ENCODE data around the gene UBE2G1. TPM values are rescaled to one million over a fixed set of nuclear protein-coding genes. Genes with fewer than 3 reads are reported as not detected.
"Not testable (repeated sequence)": the region's sequence is repeated elsewhere in the genome, so short reads cannot be mapped to it uniquely, and the experiment has no call there.

UBE2G1 gene
- total RNA-seq, 1 experiment from 2014 or later: 67.3 TPM

DNA sequence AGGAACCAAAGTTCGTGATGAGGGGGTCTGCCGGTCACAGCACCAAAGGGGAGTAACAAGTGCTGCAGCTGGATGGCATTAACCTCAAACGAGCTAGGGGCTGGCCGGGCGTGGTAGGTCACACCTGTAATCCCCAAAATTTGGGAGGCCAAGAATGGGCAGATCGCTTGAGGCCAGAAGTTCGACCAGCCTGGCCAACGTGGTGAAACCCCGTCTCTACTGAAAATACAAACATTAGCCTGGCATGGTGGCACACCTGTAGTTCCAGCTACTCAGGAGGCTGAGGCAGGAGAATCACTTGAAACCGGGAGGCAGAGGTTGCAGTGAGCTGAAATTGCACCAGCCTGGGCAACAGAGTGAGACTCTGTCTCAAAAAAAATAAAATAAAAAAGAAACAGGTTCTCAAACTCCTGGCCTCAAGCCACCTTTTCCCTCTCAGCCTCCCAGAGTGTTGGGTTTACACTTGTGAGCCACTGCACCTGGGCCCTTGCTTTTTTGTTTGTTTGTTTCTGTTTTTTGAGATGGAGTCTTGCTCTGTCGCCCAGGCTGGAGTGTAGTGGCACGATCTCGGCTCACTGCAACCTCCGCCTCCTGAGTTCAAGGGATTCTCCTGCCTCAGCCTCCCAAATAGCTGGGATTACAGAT, 9.4 kb upstream of the UBE2G1 start:
- DNase-seq (ENCODE audit: extremely low read depth, low read depth): not testable (repeated sequence)

- DNase-seq (ENCODE audit: extremely low read depth, low read depth): no peak
Measured at GRCh38 chr17:4375039-4375748, 8.7 kb upstream of the UBE2G1 start.

GRCh38 chr17:4369557-4370230, 3.2 kb upstream of the UBE2G1 start:
- no peak for DNase-seq (ENCODE audit: extremely low read depth, low read depth)

DNA sequence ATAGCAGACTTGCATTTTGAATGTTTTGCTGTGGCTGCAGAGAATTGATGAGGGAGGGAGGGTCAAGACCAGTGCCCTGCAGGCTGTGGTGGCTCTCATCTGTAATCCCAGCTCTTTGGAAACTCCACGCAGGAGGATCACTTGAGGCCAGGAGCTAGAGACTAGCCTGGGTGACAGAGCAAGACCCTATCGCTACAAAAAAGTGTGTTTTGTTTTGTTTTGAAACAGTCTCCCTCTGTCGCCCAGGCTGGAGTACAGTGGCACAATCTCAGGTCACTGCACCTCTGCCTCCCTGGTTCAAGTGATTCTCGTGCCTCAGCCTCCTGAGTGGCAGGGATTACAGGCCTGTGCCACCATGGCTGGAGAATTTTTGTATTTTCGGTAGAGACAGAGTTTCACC, 1.9 kb upstream of the UBE2G1 start:
- DNase-seq (ENCODE audit: extremely low read depth, low read depth): no peak

DNA sequence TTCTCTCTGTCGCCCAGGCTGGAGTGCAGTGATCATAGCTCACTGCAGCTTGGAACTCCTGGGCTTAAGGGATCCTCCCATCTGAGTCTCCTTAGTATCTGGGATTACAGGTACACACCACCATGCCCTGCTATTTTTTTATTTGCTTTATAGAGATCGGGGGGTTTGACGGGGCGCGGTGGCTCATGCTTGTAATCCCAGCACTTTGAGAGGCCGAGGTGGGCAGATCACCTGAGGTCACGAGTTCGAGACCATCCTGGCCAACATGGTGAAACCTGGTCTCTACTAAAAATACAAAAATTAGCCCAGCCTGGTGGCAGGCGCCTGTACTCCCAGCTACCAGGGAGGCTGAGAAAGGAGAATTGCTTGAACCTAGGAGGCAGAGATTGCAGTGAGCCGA, 702 bp upstream of the UBE2G1 start:
- not testable (repeated sequence) for DNase-seq (ENCODE audit: extremely low read depth, low read depth)

- DNase-seq (ENCODE audit: extremely low read depth, low read depth): peak; percentile 3
Measured at GRCh38 chr17:4365628-4366326, 698 bp downstream of the UBE2G1 start.

GRCh38 chr17:4365103-4365627, 1.3 kb downstream of the UBE2G1 start:
- DNase-seq (ENCODE audit: extremely low read depth, low read depth): peak; percentile 86

GRCh38 chr17:4364622-4365041, 1.8 kb downstream of the UBE2G1 start:
- DNase-seq (ENCODE audit: extremely low read depth, low read depth): no peak

DNA sequence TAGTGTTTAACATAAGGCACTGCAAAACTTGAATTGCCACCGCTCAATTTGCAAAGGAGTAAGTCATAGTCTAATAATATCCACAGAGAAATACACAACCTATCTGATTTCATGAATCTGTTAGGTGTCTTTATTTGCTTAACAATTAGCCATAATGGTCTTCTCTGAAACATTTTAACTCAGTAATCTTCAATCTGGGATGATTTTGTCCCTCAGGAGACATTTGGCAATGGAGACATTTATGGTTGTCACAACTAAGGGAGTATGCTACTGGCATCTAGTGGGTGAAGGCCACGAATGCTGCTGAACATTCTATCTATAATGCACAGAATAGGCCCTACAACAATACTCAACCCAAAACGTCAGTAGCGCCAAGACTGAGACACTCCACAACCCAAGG, 4.3 kb downstream of the UBE2G1 start:
- DNase-seq (ENCODE audit: extremely low read depth, low read depth): peak; percentile 5

GRCh38 chr17:4358154-4358553, 8.3 kb downstream of the UBE2G1 start:
- DNase-seq (ENCODE audit: extremely low read depth, low read depth): no peak

- DNase-seq (ENCODE audit: extremely low read depth, low read depth): no peak
Measured at GRCh38 chr17:4357671-4358070, 8.8 kb downstream of the UBE2G1 start.

DNA sequence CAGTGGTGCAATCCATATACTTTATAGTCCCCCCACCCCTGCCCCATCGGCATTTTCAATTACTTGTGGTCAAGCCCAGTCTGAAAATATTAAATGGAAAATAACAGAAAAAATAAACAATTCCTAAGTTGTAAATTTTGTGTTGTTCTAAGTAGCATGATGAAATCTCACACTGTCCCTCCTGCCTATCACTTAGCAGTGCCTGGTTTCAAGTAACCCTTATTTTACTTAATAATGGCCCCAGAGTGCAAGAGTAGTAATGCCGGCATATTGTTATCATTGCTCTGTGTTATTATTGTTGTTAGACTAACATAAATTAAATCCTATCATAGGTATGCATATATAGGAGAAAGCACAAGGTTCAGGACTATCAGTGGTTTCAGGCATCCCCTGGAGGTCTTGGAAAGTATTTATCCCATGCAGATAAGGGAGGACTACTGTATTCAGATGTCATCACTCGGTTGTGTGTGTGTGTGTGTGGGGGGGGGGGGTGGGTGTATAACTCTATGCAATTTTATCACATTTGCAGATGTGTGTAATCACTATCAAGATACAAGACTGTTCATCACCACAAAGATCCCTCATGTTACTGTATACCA, 9.3 kb downstream of the UBE2G1 start:
- no peak for DNase-seq (ENCODE audit: extremely low read depth, low read depth)

DNA sequence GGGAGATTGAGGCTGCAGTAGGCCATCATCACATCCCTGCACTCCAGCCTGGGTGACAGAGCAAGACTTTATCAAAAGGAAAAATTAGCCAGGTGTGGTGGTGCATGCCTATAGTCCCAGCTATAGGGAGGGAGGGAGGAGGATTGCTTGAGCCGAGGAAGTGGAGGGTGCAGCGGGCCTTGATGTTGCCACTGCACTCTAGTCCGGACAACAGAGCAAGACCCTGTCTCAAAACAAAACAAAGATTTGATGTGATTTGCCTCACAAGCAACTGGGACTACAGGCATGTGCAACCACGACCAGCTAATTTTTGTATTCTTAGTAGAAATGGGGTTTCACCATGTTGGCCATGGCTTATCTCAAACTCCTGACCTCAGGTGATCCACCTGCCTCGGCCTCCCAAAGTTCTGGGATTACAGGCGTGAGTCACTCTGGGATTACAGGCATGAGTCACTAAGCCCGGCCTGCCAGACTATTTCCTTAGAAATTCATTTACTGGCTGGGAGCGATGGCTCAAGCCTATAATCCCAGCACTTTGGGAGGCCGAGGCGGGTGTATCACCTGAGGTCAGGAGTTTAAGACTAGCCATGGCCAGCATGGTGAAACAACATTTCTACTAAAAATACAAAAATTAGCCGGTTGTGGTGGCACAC, 11.5 kb downstream of the UBE2G1 start:
- DNase-seq (ENCODE audit: extremely low read depth, low read depth): no peak

- no peak for DNase-seq (ENCODE audit: extremely low read depth, low read depth)
Measured at GRCh38 chr17:4354206-4354605, 12.3 kb downstream of the UBE2G1 start.

- DNase-seq (ENCODE audit: extremely low read depth, low read depth): not testable (repeated sequence)
Measured at GRCh38 chr17:4350214-4350613, 16.3 kb downstream of the UBE2G1 start.

- no peak for DNase-seq (ENCODE audit: extremely low read depth, low read depth)
Measured at GRCh38 chr17:4345581-4346252, 20.8 kb downstream of the UBE2G1 start.

- no peak for DNase-seq (ENCODE audit: extremely low read depth, low read depth)
Measured at GRCh38 chr17:4344926-4345325, 21.5 kb downstream of the UBE2G1 start.

DNA sequence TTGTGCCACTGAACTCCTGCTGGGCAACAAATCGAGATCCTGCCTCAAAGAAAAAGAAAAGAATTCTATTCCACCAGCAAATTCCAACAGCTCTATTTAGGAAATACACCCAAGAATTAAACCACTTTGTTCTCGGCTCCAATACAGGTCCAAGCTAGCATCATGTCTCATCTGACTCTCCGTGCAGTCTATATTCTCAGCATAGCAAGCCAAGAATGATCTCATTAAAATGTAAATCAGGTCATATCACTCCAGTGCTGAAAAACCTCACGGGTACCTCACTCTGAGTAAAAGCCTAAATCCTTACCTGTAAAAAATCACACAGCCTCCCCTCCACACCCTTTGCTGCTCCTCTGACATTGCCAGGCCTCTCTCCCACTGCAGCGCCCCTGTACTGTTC, 23.9 kb downstream of the UBE2G1 start:
- no peak for DNase-seq (ENCODE audit: extremely low read depth, low read depth)

DNA sequence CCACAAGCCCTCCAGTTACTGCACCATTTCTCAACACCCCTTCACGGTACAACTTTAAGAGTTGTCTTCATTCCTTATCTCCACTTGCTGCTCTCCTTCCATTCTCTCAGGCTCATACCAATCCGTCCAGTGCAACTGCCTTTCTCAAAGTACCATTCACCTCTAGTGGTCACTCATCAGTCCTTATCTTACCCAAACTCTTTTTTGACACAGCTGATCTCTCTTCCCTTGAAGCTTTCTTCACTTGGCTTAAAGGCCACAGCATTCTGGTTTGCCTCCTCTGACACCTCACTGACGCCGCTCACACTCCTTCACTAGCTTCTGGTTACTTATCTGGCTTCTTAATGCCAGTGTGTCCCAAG, 24.9 kb downstream of the UBE2G1 start:
- no peak for DNase-seq (ENCODE audit: extremely low read depth, low read depth)
